Activated gamma-delta T cell (primary cell): ENCODE measurements around the gene HSD17B14.
"Not testable (repeated sequence)": the region's sequence is repeated elsewhere in the genome, so short reads cannot be mapped to it uniquely, and the experiment has no call there.

Experiments used
- DNase-seq: peaks from one replicate; lab custom pipeline; 2025; lab: John Stamatoyannopoulos, UW
- total RNA-seq, 2 donors: gene quantifications; one replicate each; lab custom pipeline; 2026; lab: John Stamatoyannopoulos, UW

The HSD17B14 gene
- total RNA-seq, result 0.05 to 0.39 reads per million in 2 donors

DNA sequence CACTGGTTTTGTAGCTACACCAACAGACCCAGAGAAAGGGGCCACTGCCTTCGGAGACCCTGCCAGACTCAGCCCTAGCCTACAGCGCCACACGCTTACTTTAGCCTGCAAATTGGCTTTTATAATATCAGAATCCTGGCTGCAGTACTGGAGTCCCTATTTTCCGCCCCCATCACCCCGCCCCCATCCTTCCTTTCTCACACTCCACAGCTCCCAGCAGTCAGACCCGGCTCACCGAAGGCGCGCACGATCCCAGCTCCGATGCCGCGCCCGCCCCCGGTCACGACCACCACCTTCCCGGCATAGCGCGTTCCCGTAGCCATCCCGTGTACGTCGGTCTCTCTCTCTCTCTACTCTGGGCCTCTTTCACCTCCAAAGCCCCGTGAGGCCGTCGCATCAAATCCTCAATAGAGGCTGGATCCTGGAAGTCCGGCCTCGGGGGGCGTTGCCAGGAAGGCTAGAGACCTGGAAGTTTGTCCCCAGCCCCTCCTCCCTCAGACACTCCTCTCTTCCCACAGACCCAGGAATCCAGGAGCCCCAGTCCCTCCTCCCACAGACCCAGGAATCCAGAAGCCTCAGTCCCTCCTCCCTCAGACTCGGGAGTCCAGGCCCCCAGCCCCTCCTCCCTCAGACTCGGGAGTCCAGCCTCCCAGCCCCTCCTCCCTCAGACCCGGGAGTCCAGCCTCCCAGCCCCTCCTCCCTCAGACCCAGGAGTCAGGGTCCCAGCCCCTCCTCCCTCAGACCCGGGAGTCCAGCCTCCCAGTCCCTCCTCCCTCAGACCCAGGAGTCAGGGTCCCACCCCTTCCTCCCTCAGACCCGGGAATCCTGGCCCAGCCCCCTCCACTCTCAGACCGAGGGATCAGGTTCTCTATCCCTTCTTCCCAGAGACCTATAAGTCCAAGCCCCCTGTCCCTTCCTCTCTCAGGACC, at the start of gene HSD17B14:
HSD17B14 (minus strand) TSS at position 403 of the 929 bp plus-strand sequence; CDS start at position 323, 80 bp downstream.
- no peak for DNase-seq

DNA sequence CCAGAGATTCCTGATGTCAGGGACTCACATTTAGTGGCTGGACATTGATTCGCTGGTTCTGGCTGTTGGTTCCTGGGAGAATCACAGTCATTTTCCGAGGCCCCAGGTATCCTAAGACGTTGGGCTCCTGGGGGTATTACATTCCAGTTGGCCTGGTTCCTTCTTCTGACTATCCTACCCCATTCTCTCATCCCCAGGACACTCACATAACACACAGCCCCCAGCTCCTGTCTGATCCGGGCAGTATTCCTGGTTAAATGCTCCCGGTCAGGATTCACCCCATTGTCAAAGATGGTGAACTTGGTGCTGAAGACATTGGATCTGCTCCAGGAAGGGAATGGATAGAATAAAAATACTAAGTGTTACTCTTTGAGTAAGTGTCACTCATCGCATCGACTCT, 47.4 kb upstream of the HSD17B14 start:
- no peak for DNase-seq

DNA sequence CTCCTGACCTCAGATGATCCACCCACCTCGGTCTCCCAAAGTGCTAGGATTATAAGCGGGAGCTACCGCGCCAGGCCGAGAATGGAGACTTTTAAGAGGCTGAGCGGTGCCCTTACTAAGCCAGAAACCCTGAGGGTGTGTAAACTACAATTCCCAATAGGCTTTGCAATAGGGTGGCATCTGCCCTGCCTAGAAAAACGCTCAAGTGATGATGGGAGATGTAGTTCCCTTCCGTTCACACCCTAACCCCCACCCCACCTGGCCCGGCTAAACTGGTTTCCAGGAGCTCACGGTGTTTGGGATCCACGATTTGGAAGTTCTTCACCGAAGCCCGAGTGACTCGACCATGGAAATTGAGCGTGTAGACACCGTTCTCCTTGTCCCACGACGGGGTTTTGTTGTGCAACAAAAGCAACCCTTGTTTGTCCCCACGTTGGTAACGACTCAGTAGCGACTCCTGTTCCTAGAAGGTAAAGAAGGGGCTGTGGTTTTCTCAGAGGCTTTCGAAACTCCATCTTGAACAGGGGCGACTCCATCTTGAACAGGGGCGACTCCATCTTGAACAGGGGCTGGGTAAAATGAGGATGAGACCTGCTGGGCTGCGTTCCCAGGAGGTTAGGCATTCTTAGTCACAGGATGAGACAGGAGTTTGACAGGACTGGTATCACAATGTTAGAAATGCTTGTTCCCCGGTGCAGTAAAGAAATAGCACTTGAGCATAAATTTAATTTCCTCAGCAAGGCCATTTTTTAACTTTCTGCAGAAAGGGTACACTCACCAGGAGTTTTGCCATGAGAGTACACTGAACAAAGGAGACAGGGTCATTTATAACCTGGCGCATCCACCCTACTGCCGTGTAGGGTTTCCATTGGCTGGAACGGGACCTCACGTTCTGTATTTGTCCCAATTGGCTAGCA, 45.7 kb upstream of the HSD17B14 start:
- DNase-seq, result no peak

DNA sequence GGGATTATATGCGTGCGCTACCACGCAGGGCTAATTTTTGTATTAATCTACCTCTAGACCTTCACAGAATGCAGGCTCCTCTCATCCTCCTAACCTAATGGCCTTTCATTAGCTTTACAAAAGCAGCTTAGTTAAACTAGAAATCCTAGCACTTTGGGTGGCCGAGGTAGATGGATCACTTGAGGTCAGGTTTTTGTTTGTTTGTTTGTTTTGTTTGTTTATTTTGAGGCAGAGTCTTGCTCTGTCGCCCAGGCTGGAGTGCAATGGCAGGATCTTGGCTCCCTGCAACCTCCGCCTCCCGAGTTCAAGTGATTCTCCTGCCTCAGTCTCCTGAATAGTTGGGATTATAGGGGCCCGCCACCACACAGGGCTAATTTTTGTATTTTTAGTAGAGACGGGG, 43.4 kb upstream of the HSD17B14 start:
- DNase-seq, result not testable (repeated sequence)

DNA sequence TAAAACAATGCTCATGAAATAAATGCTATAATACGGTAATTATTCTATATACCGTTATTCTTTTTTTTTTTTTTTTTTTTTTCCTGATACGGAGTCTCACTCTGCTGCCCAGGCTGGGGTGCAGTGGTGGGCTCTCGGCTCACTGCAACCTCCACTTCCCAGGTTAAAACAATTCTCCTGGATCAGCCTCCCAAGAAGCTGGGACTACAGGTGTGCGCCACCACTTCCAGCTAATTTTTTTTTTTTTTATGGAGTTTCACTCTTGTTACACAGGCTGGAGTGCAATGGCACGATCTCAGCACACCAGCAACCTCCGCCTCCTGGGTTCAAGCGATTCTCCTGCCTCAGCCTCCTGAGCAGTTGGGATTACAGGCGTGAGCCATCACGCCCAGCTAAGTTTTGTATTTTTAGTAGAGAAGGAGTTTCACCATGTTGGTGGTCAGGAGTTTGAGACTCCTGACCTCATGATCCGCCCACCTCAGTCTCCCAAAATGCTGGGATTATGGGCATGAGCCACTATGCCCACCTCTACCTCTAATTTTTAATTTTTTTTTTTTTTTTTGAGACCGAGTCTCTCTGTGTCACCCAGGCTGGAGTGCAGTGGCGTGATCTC, 42.8 kb upstream of the HSD17B14 start:
- no peak for DNase-seq

DNA sequence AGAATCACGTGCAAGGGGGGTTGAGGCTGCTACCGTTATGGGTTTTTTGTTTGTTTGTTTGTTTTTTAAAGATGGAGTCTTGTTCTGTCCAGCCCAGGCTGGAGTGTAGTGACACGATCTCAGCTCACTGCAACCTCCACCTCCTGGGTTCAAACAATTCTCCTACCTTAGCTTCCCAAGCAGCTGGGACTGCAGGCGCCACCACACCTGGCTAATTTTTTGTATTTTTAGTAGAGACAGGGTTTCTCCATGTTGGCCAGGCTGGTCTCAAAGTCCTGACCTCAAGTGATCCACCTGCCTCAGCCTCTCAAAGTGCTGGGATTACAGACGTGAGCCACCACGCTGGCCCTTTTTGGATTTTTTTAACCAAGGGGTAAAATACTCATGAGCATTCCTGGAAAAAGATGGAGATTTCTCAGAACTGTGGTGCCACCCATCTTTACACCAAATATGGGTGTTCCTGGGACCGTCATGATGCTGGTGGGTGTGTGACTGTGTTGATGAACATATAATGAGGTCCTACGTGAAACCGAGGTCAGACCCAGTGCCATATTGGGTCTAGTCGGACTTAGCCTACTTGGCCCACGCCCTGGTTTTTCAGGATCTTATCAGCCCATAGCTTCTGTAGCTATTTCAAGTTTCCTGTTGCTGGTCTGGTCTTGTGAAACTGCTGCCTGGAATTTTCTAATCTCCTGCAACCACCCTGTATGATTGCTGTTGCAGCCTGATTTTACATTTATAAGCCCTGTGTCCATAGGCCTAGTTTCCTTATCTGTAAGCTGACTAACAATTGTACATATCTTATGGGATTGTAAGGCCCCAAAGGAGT, 42.1 kb upstream of the HSD17B14 start:
- no peak for DNase-seq

DNA sequence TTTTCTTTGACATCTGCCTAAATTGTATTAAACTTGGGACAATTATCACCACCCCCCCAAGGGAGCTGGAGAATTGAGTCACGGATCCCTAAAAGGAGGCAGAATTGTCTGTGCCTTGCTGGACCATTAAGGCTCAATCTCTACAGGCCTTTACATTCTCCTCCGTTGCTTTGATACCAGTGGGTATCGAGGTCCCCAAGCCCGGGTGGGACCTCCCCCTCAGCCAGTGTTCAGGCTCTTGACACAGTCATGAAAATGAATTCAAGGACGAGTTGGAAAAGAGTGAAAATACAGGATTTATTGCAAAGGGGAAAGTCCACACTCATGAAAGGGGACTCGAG, 41.5 kb upstream of the HSD17B14 start:
- DNase-seq, result no peak

DNA sequence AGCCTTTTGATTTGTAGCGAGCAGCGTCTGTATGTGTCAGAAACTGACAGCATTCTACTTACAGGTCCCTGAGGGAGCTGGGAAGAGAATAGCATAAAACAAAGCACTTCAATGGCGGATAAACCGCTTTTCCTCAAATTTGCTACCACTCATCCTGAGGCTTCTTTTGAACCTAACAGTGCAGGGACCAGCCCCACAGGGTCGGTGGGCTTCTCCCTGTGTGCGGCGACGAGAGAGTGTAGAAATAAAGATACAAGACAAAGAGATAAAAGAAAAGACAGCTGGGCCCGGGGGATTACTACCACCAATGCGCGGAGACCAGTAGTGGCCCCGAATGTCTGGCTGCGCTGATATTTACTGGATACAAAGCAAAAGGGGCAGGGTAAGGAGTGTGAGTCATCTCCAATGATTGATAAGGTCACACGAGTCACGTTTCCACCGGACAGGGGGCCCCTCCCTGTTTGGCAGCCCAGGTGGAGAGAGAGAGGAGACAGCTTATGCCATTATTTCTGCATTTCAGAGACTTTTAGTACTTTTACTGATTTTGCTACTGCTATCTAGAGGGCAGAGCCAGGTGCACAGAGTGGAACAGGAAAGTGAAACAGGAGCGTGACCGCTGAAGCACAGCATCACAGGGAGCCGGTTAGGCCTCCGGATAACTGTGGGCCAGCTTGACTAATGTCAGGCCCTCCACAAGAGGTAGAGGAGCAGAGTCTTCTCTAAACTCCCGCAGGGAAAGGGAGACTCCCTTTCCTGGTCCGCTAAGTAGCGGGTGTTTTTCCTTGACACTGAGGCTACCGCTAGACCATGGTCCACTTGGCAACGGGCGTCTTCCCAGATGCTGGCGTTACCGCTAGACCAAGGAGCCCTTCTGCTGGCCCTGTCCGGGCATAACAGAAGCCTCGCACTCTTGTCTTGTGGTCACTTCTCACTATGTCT, 40.0 kb upstream of the HSD17B14 start:
- DNase-seq, result not testable (repeated sequence)

DNA sequence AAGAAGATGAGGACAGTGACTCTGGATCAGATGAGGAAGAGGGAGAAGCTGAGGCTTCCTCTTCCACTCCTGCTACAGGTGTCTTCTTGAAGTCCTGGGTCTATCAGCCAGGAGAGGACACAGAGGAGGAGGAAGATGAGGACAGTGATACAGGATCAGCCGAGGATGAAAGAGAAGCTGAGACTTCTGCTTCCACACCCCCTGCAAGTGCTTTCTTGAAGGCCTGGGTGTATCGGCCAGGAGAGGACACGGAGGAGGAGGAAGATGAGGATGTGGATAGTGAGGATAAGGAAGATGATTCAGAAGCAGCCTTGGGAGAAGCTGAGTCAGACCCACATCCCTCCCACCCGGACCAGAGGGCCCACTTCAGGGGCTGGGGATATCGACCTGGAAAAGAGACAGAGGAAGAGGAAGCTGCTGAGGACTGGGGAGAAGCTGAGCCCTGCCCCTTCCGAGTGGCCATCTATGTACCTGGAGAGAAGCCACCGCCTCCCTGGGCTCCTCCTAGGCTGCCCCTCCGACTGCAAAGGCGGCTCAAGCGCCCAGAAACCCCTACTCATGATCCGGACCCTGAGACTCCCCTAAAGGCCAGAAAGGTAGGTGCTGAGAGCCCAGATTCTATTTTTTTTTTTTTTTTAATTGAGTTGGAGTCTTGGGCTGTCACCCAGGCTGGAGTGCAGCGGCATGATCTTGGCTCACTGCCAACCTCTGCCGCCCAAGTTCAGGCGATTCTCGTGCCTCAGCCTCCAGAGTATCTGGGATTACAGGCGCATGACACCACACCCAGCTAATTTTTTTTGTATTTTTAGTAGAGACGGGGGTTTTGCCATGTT, 38.2 kb upstream of the HSD17B14 start:
- peak; percentile 32 for DNase-seq

DNA sequence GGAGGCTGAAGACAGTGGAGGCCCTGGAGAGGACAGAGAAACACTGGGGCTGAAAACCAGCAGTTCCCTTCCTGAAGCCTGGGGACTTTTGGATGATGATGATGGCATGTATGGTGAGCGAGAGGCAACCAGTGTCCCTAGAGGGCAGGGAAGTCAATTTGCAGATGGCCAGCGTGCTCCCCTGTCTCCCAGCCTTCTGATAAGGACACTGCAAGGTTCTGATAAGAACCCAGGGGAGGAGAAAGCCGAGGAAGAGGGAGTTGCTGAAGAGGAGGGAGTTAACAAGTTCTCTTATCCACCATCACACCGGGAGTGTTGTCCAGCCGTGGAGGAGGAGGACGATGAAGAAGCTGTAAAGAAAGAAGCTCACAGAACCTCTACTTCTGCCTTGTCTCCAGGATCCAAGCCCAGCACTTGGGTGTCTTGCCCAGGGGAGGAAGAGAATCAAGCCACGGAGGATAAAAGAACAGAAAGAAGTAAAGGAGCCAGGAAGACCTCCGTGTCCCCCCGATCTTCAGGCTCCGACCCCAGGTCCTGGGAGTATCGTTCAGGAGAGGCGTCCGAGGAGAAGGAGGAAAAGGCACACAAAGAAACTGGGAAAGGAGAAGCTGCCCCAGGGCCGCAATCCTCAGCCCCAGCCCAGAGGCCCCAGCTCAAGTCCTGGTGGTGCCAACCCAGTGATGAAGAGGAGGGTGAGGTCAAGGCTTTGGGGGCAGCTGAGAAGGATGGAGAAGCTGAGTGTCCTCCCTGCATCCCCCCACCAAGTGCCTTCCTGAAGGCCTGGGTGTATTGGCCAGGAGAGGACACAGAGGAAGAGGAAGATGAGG, 37.4 kb upstream of the HSD17B14 start:
- no peak for DNase-seq

DNA sequence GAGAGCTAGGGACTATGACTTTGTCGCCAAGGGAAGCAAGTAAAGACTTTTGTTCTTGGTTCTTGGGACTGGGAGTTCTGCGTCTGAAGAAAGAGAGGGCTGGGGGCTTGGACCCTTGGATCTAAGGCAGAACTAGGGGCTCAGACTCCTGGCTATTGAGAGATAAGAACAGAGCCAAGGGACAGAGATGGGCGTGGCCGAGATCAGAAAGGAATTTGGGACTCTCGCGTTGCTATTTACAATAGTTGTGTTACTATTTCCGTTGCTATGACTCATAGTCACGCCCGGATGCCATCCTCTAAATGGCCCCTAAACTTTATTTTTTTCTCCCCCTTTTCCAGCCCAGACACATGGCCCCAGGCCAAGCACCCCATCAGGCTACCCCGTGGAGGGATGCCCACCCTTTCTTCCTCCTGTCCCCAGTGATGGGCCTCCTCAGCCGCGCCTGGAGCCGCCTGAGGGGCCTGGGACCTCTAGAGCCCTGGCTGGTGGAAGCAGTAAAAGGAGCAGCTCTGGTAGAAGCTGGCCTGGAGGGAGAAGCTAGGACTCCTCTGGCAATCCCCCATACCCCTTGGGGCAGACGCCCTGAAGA, 36.7 kb upstream of the HSD17B14 start:
- no peak for DNase-seq

DNA sequence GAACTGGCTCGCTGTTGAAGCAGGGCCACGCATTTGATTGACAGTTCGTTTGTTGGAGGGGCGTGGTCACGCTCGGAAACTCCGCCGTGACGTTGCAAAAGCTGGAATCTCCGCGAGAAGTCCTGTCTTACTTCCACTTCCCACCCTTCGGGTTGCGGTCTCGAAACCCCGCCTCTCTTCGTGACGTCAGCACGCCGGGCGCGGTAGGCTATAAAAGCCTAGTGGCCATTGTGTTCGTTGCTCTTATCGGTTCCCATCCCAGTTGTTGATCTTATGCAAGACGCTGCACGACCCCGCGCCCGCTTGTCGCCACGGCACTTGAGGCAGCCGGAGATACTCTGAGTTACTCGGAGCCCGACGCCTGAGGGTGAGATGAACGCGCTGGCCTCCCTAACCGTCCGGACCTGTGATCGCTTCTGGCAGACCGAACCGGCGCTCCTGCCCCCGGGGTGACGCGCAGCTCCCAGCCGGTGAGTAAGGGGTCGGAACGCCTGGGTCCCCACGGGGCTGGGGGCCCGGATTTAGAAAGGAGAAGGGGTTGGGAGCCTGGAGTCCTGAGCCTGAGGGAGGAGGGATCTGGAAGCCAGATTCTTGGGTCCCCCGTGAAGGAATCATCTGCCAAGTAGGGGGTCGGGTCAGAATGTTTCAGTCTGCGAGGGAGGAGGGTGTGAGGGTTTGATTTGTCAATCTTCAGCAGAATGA, 36.0 kb upstream of the HSD17B14 start, which contains the start of gene PPP1R15A:
PPP1R15A (plus strand) TSS at position 240 of the 702 bp plus-strand sequence. CDS start 813 bp downstream, outside the sequence.
- peak; percentile 84 for DNase-seq

DNA sequence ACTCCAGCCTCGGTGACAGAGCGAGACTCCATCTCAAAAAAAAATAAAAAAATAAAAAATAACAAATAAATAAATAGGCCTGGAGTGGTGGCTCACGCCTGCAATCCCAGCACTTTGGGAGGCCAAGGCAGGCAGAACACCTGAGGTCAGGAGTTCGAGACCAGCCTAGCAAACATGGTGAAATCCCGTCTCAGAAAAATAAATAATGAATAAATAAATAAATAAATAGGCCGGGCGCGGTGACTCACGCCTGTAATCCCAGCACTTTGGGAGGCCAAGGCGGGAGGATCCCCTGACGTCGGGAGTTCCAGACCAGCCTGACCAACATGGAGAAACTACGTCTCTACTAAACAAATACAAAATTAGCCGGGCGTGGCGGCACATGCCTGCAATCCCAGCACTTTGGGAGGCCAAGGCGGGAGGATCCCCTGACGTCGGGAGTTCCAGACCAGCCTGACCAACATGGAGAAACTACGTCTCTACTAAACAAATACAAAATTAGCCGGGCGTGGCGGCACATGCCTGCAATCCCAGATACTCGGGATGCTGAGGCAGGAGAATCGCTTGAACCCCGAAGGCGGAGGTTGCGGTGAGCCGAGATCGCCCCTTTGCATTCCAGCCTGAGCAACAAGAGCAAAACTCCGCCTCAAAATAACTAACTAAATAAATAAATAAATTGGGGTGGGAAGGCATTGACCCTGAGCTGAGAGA, 35.3 kb upstream of the HSD17B14 start:
- DNase-seq, result not testable (repeated sequence)

DNA sequence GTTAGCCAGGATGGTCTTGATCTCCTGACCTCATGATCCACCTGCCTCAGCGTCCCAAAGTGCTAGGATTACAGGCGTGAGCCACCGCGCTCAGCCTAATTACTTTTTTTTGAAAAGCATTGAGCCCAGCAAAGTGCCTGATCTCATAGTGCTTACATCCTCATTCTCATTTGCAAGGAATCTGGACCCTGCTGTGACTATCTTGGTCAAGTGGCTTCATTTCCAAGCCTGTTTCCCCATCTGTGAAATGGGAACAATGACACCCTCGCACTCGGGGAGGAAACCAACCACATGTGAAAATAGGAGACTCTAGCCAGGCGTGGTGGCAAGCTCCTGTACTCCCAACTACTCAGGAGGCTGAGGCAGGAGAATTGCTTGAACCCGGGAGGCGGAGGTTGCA, 33.8 kb upstream of the HSD17B14 start:
- DNase-seq, result no peak

DNA sequence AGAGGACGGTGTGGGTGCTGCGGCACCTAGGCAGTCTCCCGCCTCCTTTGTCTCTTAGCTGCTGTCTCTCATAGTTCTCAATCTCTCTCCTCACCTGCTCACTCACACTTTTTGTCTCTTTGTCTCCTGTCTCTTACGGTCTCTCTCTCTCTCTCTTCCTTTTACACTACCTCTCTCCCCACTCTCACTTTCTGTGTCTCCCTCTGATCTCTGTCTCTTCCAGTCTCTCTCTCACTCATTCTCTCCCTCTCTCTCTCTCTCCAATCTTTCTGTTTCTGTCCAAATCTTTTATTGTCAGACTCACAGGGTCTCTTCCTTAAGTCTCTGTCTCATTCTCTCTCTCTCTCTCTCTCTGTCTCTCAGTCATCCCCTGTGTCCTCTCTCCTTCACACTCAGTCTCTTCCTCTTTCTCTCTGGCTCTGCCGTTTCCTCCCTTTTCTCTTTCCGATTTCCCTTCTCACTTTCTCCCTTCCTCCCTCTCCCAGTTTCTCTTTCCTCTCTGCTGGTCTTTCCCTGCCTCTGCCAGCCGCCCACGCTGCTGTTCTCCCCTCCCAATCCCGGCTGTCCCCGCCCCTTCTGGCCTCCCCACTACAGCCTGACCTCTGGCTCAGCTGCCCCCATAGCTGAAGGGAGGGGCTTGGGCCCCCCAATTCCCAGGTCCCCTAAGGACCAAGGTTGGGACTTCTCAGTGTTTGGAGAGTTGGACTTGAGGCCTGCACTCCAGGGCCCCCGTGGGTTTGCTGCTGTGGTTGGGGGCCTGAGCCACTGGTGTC, 32.0 kb upstream of the HSD17B14 start, which contains the start of gene PLEKHA4:
PLEKHA4 (minus strand) TSS at position 504 of the 773 bp plus-strand sequence. CDS start 997 bp downstream, outside the sequence.
- no peak for DNase-seq

DNA sequence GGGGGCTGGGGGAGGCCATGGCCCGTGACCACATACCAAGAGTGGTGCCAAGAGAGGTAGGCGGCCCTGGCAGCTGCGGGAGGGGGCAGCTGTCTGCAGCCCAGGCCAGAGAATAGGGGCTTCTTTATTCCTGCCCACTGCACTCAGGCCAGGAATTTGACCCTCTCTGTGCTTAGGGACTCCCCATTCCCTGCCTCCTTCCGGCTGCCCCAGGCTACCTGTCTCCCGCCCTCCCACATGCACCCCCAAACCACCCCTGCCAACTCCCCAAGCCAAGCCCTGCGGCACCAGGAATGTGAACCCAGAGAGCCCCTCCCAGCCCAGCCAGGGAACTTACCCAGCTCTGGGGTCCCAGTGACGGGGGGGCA, 31.4 kb upstream of the HSD17B14 start:
- no peak for DNase-seq
